ENCODE data around the gene ULK4.

Gene ULK4

DNA sequence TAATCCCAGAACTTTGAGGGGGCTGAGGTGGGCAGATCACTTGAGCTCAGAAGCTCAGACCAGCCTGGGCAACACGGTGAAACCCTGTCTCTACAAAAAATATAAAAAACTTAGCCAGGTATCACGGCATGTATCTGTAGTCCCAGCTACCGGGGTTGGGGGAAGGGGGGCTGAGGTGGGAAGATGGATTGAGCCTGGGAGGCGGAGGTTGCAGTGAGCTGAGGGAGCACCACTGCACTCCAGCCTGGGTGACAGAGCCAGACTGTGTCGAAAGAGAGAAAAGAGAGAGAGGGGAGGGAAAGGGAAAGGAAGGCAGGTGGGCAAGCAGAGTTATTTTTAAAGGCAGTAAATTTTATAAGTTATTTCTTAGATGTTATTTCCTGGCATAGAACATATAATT lies 368.1 kb downstream of the ULK4 start:
- TF ChIP-seq TAF1 (IDR thresholded peaks at IDR 0.05; ENCODE audit: low read depth, low read length) = no peak
- TF ChIP-seq POLR2AphosphoS5 (IDR thresholded peaks at IDR 0.05; ENCODE audit: low read depth, low read length) = no peak
- no peak for TF ChIP-seq POLR2A (IDR thresholded peaks at IDR 0.05; ENCODE audit: low read depth, low read length)
- TF ChIP-seq SPI1 (IDR thresholded peaks at IDR 0.05; ENCODE audit: low read depth, low read length) = no peak
- no peak for TF ChIP-seq PAX5 (IDR thresholded peaks at IDR 0.05; ENCODE audit: insufficient read depth, low read length, severe bottlenecking)
- TF ChIP-seq POU2F2 (IDR thresholded peaks at IDR 0.05; ENCODE audit: low read depth, low read length) = no peak
- FAIRE-seq (no peak), DNase-seq (ENCODE audit: insufficient read length, low spot score) (no peak)

DNA sequence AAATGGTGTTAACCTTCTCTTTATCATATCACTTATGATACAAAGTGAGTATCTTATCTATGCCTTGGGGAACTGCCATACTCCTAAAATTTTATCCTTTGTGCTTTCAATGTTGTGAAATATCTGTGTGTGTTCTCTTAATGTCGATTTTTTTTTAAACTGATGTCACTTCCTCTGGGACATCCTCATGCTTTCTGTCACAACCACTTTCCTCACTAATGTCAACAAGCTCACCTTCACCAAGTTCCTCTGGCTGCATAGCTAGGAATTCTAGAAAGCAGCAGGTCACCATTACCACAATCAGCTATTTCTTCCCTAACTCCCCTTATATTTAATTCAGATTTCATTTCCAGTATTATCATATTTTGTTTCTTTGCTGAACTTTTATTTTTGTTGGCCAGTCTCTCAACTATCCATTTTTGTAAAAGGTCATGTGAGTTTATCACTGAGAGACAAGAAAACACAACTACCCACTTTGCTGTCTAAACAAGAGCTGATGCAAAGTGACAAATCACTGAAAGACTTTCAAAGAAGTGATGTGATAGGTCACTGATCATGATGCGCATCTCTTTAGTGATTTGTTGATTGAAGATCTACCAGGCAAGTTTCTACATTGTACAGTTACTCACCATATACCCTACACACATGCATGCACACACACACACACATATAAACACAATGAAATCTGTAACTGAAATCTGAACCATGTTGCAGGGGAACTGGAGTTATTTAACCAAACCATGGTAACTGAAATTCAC lies 369.0 kb downstream of the ULK4 start:
- DNase-seq (ENCODE audit: insufficient read length, low spot score) (no peak), FAIRE-seq (no peak)
- TF ChIP-seq PAX5 (IDR thresholded peaks at IDR 0.05; ENCODE audit: insufficient read depth, low read length, severe bottlenecking) (no peak), SPI1 (IDR thresholded peaks at IDR 0.05; ENCODE audit: low read depth, low read length) (no peak)

DNA sequence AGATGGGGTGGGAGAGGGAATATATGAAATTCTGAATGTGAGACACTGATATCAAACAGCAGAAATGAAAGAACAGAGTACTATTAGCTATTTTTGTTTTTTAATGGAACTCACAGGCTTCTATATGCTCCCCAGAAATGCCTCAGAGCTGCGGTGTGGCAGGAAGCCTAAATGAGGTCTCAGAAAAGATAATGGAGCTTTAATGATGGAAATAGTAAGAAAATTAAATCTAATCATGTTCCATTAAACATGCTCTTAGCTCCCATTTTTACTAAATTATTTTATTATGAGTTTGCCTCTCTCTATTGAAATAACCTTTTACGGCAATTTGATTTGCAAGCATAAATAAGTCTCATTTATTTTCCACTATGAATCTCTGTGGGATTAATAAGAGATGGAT lies 378.9 kb downstream of the ULK4 start:
- FAIRE-seq (no peak), DNase-seq (ENCODE audit: insufficient read length, low spot score) (no peak)
- TF ChIP-seq SPI1 (IDR thresholded peaks at IDR 0.05; ENCODE audit: low read depth, low read length) = no peak
- no peak for TF ChIP-seq PAX5 (IDR thresholded peaks at IDR 0.05; ENCODE audit: insufficient read depth, low read length, severe bottlenecking)
- no peak for TF ChIP-seq TAF1 (IDR thresholded peaks at IDR 0.05; ENCODE audit: low read depth, low read length)
- no peak for TF ChIP-seq POLR2A (IDR thresholded peaks at IDR 0.05; ENCODE audit: low read depth, low read length)
- TF ChIP-seq POLR2AphosphoS5 (IDR thresholded peaks at IDR 0.05; ENCODE audit: low read depth, low read length) = no peak
- TF ChIP-seq POU2F2 (IDR thresholded peaks at IDR 0.05; ENCODE audit: low read depth, low read length) = no peak

DNA sequence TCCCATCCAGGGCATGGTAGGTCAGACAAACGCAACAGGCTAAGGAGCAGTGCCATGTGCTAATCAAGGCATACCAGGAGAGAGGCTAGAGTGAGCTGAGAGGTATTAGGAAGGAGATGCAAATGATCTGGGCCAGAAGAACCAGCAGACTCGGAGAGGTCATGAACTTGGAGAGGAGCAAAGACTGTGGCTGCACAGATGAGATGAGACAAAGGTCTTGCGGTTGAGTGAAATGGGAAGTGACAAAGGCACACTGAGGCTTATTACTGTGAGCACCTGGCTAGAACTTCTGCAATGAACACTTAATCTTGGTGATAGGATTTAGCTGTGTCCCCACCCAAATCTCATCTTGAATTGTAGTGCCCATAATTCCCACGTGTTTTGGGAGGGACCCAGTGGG lies 380.2 kb downstream of the ULK4 start:
- DNase-seq (ENCODE audit: insufficient read length, low spot score) (peak; percentile 51), FAIRE-seq (peak; percentile 96)

GRCh38 chr3:41580274-41580959 lies 381.5 kb downstream of the ULK4 start:
- FAIRE-seq (no peak), DNase-seq (ENCODE audit: insufficient read length, low spot score) (peak; percentile 19)
- TF ChIP-seq TAF1 (IDR thresholded peaks at IDR 0.05; ENCODE audit: low read depth, low read length) (no peak), SPI1 (IDR thresholded peaks at IDR 0.05; ENCODE audit: low read depth, low read length) (peak; percentile 86)

More for the DNA sequence above, 380.2 kb downstream of the ULK4 start:
- TF ChIP-seq POU2F2 (IDR thresholded peaks at IDR 0.05; ENCODE audit: low read depth, low read length) (peak; percentile 93), SPI1 (IDR thresholded peaks at IDR 0.05; ENCODE audit: low read depth, low read length) (peak; percentile 96), POLR2AphosphoS5 (IDR thresholded peaks at IDR 0.05; ENCODE audit: low read depth, low read length) (no peak)

DNA sequence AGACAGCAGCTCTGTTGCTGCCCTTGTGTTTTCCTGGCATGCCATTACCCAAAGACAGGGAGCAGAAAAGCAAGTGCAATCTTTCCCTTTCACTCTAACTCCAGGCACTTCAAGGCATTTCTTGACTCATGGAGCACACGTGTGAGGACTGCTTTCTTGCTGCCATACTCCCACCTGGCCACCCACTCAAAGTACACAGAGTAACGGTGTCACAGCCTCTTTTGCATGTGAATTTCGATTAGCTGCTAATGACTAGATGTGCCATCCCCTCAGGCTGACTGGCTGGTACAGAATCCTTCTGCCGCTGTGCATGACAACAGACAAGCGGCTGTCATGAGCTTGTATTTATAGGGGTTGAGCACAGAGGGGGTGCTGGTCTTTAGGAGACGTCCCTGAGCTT lies 382.0 kb downstream of the ULK4 start:
- FAIRE-seq (no peak), DNase-seq (ENCODE audit: insufficient read length, low spot score) (peak; percentile 18)
- TF ChIP-seq POU2F2 (IDR thresholded peaks at IDR 0.05; ENCODE audit: low read depth, low read length) = no peak
- no peak for TF ChIP-seq POLR2A (IDR thresholded peaks at IDR 0.05; ENCODE audit: low read depth, low read length)
- TF ChIP-seq SPI1 (IDR thresholded peaks at IDR 0.05; ENCODE audit: low read depth, low read length) = no peak
- no peak for TF ChIP-seq TAF1 (IDR thresholded peaks at IDR 0.05; ENCODE audit: low read depth, low read length)
- no peak for TF ChIP-seq PAX5 (IDR thresholded peaks at IDR 0.05; ENCODE audit: insufficient read depth, low read length, severe bottlenecking)
- no peak for TF ChIP-seq POLR2AphosphoS5 (IDR thresholded peaks at IDR 0.05; ENCODE audit: low read depth, low read length)

DNA sequence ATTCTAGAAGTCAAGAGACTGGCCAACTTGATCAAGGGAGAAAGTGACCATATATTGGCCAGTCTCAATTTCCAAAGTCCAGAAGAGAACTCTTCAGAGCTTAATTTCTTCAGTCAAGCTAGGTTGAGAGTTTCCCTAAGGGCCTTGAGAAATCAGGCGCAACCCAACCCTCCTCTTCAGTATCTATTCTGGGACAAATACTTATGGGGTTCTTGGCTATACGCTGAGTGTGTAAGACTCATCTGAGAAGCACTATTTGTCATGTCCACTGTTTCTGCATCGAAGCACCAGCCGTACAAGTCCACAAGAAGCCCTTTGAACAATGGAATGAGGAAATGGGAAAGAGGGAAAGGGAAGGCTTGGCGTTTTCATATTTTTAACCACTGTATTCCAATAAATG lies 383.1 kb downstream of the ULK4 start:
- no peak for DNase-seq (ENCODE audit: insufficient read length, low spot score)
- TF ChIP-seq POLR2A (IDR thresholded peaks at IDR 0.05; ENCODE audit: low read depth, low read length) = no peak
- no peak for TF ChIP-seq PAX5 (IDR thresholded peaks at IDR 0.05; ENCODE audit: insufficient read depth, low read length, severe bottlenecking)
- TF ChIP-seq TAF1 (IDR thresholded peaks at IDR 0.05; ENCODE audit: low read depth, low read length) = no peak
- TF ChIP-seq POLR2AphosphoS5 (IDR thresholded peaks at IDR 0.05; ENCODE audit: low read depth, low read length) = no peak
- TF ChIP-seq SPI1 (IDR thresholded peaks at IDR 0.05; ENCODE audit: low read depth, low read length) = no peak
- no peak for TF ChIP-seq POU2F2 (IDR thresholded peaks at IDR 0.05; ENCODE audit: low read depth, low read length)
- no peak for FAIRE-seq

- TF ChIP-seq POLR2A (IDR thresholded peaks at IDR 0.05; ENCODE audit: low read depth, low read length) (no peak), TAF1 (IDR thresholded peaks at IDR 0.05; ENCODE audit: low read depth, low read length) (no peak), PAX5 (IDR thresholded peaks at IDR 0.05; ENCODE audit: insufficient read depth, low read length, severe bottlenecking) (no peak), SPI1 (IDR thresholded peaks at IDR 0.05; ENCODE audit: low read depth, low read length) (no peak), POLR2AphosphoS5 (IDR thresholded peaks at IDR 0.05; ENCODE audit: low read depth, low read length) (no peak), POU2F2 (IDR thresholded peaks at IDR 0.05; ENCODE audit: low read depth, low read length) (no peak)
- no peak for FAIRE-seq
- DNase-seq (ENCODE audit: insufficient read length, low spot score) = no peak
Observed at GRCh38 chr3:41575724-41576123, 386.2 kb downstream of the ULK4 start.

DNA sequence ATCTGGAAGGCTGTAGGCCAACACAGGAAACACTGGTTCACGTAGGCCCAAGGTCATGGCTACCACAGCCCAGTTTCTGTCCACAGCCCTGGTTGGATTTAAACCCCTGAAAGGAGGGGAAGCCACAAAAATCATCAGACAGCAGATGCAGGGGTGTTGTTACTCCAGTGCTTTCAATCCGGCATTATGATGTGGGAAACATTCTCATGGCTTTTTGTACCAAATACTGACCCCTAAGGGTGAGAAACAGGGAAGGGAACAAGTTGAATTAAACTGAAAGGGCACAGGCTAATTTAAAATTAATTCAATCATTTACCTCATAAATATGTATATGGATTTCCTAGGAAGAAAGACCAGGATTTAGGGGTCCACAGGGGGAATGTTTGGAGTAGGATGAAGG lies 387.0 kb downstream of the ULK4 start:
- FAIRE-seq = no peak
- no peak for DNase-seq (ENCODE audit: insufficient read length, low spot score)
- TF ChIP-seq POLR2A (IDR thresholded peaks at IDR 0.05; ENCODE audit: low read depth, low read length) (no peak), POU2F2 (IDR thresholded peaks at IDR 0.05; ENCODE audit: low read depth, low read length) (no peak), SPI1 (IDR thresholded peaks at IDR 0.05; ENCODE audit: low read depth, low read length) (no peak), TAF1 (IDR thresholded peaks at IDR 0.05; ENCODE audit: low read depth, low read length) (no peak), PAX5 (IDR thresholded peaks at IDR 0.05; ENCODE audit: insufficient read depth, low read length, severe bottlenecking) (no peak), POLR2AphosphoS5 (IDR thresholded peaks at IDR 0.05; ENCODE audit: low read depth, low read length) (no peak)

DNA sequence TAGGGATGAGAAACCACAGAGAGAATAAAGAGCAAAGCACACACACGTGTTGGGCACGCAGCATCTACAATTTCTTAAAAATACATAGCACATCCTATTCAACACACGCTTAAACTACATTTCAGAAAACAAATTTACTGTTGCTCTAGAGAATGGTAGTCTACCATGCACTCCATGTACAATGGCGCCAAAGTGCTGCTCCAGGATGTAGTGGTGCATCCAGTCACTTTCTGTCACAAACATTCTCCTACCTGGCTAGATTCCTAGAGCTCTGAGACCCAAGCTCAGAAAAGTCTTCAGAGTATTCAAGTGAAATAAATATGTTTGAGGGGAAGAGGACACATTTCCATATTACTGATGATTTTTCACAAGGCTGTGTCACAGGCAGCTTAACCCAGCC lies 388.3 kb downstream of the ULK4 start:
- FAIRE-seq = no peak
- no peak for TF ChIP-seq PAX5 (IDR thresholded peaks at IDR 0.05; ENCODE audit: insufficient read depth, low read length, severe bottlenecking)
- no peak for TF ChIP-seq POLR2AphosphoS5 (IDR thresholded peaks at IDR 0.05; ENCODE audit: low read depth, low read length)
- no peak for TF ChIP-seq POLR2A (IDR thresholded peaks at IDR 0.05; ENCODE audit: low read depth, low read length)
- DNase-seq (ENCODE audit: insufficient read length, low spot score) = no peak

All from GM12891 (cell line).